HG03139 (cell line): ENCODE data around the gene NCOA1.
A peak's percentile ranks its signal among the peaks of the same experiment; 100 is the strongest.
"Not testable (repeated sequence)": the region's sequence is repeated elsewhere in the genome, so short reads cannot be mapped to it uniquely, and the experiment has no call there.

ENCODE experiments used
- ATAC-seq: cut with Tn5 transposase; IDR thresholded peaks from one replicate; pipeline ENCODE4 v1.9.1; 2021; ENCODE audit not compliant: unreplicated experiment

The NCOA1 gene

DNA sequence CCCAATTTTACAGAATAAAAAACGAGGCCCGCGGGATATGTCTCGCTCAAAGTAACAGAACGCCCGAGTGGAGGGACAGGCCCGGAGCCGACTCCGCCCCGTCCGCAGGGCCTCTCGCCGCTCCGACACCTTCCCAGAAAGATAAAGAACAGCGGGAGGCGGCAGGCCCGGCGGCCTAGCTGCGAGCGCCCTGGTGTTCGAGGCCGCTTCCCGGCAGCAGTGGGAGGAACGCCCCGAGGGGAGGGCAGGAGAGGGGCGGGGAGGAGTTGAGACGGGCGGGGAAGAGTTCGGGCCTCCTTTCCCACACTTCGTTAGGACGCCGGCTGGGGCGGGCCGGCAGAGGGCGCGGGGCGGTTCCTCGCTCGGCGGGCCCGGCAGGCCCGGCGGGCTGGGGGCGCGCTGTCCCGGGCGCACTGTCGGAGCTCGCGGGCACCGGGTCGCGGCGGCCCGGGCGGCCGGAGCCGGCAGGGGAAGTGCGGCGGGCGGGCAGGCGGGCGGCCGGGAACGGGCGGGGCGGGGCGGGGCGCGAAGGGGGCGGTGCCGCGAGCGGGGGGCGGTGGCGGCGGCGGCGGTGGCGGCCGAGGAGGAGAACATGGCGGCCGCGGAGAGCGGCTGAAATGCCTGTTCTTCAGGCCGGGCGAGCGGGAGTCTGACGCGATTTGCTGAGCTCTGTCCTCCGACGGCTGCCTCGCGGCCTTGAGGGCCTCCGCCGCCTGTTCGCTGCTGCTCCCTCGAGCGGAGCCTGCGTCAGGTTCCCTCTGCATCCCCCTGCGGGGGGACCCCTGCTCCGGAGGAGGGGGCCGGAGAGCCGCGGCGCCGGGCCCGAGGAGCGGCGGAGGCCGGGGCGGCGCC, at the start of gene NCOA1:
Gene NCOA1, plus strand, starts transcription at position 565 of the 852 bp plus-strand sequence. CDS start 167,424 bp downstream, outside the sequence.
- peak; percentile 62 for ATAC-seq

DNA sequence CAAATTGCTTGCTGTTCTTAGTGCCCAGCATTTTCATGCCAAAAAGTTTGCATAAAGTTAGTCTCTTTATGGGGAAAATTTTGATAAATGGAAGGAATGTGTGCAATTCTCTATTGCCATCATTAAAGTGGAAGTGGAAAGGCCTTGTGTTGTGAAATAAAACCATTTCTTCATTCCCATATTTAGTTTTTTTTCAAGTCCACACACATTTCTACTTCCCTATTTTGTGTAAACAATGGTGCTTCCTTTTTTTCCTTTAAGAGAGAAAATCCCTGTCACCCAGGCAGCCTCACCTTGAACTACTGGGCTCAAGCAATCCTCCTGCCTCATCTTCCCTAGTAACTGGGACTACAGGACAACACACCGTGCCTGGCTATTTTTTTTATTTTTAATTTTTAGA, 42.3 kb upstream of the NCOA1 start:
- no peak for ATAC-seq

DNA sequence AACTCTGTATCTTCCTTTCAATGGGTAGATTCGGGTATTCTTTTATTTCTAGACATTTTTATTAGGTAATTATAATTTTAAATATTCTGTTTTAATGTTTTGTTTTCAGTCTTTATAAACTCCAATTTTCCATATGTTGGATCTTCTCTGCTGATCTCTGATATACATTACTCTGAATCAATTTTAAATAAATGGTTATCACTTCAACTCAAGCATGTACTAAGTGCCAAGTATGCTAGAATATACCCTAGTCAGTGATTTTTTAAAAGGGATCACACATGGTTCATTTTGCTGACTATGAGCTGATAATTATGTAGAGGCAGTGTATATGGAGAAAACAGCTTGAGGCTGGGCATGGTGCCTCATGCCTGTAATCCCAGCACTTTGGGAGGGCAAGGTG, 41.7 kb upstream of the NCOA1 start:
- ATAC-seq, result no peak

DNA sequence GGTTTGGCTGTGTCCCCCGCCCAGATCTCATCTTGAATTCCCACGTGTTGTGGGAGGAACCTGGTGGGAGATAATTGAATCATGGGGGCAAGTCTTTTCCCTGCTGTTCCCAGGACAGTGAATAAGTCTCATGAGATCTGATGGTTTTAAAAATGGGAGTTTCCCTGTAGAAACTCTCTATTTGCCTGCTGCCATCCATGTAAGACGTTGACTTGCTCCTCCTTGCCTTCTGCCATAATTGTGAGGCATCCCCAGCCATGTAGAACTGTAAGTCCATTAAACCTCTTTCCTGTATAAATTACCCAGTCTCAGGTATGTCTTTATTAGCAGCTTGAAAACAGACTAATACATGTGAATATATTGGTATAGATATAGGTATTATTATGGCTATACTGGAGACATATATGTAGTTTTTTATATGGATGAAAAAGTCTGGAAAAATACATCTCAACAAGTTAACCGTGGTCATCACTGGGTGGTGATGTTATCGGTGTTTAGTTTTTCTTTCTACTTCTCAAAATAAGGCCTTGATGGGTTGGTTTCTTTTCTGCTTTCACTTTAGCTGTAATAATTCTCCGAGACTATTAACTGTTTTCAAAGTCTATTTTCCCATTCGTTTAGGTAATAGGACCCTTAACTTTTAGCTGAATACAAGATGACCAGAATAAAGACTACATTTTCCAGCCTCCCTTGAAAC, 39.1 kb upstream of the NCOA1 start:
- no peak for ATAC-seq

DNA sequence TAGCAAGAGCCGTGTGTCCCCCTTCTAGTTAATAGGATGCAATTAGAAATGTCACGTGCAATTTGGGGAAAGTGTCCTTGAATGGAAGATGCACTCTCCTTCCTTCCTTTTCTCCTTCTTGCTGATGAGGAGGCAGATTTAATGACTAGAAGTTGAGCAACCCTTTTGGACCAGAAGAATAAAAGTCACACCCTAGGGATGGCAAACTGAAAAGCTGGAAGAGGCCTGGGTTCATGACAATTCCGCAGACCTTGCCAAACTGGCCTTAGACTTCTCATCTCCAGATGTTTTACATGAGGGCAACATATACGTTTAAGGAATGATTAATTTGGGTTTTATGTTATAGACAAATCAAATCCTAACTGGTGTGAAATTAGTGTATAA, 38.6 kb upstream of the NCOA1 start:
- ATAC-seq, result no peak

DNA sequence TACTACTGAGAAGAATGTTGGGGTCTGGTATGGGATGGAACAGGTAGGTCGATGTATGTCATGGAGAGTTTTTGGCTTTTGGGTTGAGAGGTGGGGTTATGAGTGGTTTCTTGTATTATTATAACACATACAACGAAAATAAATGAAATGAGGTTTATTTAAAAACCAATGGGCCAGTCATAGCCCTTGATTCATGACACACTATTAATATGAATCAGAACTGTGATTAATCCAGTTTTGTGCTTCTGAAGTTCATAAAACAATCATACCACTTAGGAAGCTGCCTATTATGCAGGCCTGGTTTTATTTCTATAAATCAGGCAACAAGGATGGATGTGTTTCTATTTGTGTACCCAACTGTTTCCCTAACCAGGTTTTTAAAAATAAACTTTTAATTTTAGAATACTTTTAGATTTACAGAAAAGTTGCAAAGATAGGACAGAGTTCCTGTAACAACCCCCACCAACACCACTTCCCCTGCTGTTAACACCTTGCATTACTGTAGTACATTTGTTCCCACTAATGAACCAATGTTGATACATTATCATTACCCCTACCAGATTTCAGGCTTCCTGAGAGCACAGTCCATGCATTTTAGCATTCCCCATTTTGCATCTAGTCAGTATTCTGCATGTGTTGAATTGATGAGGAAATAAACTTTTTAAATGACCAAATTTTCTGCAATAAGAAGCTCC, 37.5 kb upstream of the NCOA1 start:
- no peak for ATAC-seq

- no peak for ATAC-seq
Measured at GRCh38 chr2:24454294-24454693, 36.8 kb upstream of the NCOA1 start.

GRCh38 chr2:24456599-24457556, 34.2 kb upstream of the NCOA1 start:
- ATAC-seq, result no peak

DNA sequence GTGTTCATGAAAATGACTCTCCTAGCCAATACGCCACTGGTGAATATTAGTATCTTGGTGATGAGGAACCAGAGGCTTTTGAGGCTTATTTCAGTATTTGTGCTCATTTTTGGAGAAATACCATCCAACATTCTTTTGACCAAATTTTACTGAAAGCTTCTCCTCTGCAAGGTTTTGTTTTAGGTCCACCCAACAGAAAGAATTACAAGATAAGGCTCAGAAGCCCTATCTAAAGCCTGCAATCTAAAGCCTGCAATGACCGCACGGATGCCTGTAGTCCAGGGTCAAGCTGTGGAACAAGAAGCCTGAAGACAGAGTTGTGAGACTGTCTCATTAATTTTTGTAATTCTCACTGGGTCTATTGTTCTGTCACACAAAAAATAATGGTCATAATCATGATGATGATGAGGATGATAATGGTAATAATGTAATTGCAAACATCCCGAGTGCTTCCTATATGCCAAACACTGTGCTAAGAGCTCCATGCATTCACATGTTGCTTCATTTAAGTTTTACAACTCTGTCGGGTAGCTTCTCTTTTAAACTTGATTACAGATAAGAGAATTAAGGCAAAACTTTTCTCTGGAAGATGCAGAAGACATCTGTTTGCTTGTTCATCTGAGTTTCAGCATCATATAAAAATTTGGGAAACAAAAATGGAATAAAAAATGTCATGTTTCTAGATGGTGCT, 33.2 kb upstream of the NCOA1 start:
- ATAC-seq, result no peak

- ATAC-seq, result no peak
Measured at GRCh38 chr2:24459224-24460161, 31.6 kb upstream of the NCOA1 start.

GRCh38 chr2:24461685-24462084, 29.4 kb upstream of the NCOA1 start:
- ATAC-seq, result no peak

DNA sequence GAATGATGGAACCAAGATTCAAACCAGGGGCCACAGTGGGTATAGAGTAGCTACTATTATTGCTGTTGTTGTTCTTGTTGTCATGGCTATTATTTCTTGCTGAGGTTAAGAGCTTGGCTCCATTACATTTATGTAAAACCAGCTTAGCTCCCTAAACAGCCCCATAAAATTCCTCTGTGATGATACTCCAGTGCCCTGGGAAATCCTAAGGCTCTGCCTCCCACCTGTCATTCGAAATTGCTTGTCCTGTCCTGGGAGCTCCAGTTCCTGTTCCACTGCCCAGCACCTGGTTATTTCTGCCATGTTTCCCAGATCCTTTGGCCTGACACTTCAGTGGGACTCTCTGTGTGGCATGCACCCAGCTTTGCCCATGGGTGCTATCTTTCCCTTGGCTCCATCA, 27.8 kb upstream of the NCOA1 start:
- ATAC-seq, result no peak

DNA sequence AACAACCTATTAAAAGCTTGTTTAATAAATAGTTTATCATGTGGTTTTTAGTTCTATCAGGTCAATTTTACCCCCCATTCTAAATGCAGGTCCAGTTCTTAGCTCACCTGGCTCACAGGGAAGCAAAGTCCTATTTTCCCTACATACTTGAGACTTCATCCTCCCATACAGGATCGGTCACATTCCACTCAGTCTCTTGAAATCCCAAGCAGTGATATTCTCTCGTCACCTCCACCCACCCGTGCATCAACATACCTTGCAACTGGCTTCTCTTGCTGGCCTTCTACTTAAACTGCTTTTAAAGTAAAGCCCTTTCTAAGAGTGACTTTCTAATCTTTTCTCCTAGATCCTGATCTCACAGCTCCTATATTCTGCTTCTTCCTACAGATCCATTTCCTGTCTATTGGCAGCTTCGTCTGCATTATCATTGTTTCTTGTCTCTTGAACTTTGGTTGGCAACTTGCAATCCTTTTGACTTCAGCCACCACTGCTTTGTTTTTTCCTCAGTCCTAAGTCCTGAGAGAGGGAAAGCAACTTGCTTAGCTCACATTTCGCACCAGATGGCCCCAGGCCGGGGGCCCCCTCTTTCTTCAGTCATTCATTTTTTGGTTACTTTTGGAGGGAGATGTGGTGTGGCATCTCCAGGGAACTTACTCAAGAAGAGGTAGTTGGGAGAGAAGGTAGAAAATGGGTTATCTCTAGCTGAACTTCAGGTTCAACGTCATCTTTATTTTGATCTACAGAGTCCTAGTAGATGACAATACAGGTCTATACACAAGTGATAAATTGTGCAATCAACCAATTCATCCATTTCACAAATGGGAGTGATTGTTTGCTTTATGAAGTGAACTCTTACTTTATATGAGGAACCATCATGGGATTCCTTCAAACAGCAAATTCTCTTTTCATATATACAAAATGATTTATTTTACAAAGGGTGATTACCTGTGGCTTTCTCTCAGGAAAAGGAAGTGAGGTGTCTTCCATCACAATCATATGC, 23.9 kb upstream of the NCOA1 start:
- ATAC-seq, result no peak

GRCh38 chr2:24468453-24468852, 22.6 kb upstream of the NCOA1 start:
- ATAC-seq, result not testable (repeated sequence)

DNA sequence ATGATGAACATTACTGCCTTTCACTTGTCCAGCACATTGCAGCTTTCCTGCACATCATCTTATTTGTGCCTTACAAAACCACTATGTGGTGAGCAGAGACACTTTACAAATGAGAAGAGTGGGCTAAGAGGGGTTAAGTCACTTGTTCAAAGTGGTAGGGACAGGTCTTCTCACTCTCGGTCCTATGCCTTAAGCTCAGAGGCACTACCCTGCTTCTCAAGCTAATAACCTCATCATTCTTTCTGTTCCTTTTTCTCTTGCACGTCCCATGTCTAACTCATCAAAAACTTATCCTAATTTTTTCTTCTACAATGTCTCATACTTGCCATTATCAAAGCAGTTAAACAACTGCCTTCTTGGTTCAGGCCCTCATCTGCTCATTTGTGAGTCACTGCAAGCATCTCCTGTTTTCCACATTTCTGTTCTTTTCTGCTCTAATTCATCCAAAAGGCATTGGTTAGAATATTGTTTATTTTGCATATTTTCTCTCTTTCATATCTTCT, 21.9 kb upstream of the NCOA1 start:
- no peak for ATAC-seq

- no peak for ATAC-seq
Measured at GRCh38 chr2:24471662-24472061, 19.4 kb upstream of the NCOA1 start.

GRCh38 chr2:24472416-24472815, 18.6 kb upstream of the NCOA1 start:
- no peak for ATAC-seq

DNA sequence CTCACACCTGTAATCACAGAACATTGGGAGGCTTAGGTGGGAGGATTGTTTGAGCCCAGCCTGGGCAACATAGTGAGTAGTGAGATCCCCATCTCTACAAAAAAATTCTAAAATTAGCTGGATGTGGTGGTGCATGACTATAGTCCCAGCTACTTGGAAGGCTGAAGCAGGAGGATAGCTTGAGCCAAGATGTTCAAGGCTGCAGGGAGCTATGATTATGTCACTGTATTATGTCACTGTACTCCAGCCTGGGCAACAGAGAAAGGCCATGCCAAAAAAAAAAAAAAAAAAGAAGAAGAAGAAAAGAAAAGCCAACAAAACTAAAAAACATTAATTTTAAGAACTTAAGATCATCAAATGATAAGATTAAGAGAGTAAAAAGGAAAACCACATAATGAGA, 17.4 kb upstream of the NCOA1 start:
- no peak for ATAC-seq
